DOHH2 (cell line): ENCODE data around the gene CLMN.

Source experiments
- H3F3A ChIP-seq: fragments of 200-600 bp; sonication (generic), shearing (Covaris generic); 2 replicates; pipeline ENCODE4 v1.6.0; 2016; ENCODE audit warnings: antibody characterized with exemption, mild to moderate bottlenecking; ENCODE audit not compliant: control insufficient read depth, insufficient read depth
- H3K27ac ChIP-seq: fragments of 200-600 bp; sonication (generic); 2 replicates; pipeline ENCODE4 v1.5.1; 2014; ENCODE audit warnings: low read depth, mild to moderate bottlenecking, low read length, moderate library complexity
- H3K27me3 ChIP-seq: fragments of 200-600 bp; sonication (generic); 2 replicates; pipeline ENCODE4 v1.6.1; 2014; ENCODE audit warnings: mild to moderate bottlenecking, low read length, mixed read lengths; ENCODE audit not compliant: control insufficient read depth
- H3K36me3 ChIP-seq: fragments of 200-600 bp; sonication (generic); 2 replicates; pipeline ENCODE4 v1.6.1; 2014; ENCODE audit warnings: mild to moderate bottlenecking, low read length, moderate library complexity, mixed read lengths; ENCODE audit not compliant: control insufficient read depth
- H3K4me1 ChIP-seq: fragments of 200-600 bp; sonication (generic); 2 replicates; pipeline ENCODE4 v1.6.1; 2014; ENCODE audit warnings: mild to moderate bottlenecking, low read length, mixed read lengths; ENCODE audit not compliant: control insufficient read depth
- H3K4me2 ChIP-seq: fragments of 200-600 bp; sonication (generic); 2 replicates; pipeline ENCODE4 v1.6.0; 2014; ENCODE audit warnings: mild to moderate bottlenecking, low read length, moderate library complexity
- H3K4me3 ChIP-seq: fragments of 200-600 bp; sonication (generic); 2 replicates; pipeline ENCODE4 v1.5.1; 2014; ENCODE audit warnings: mild to moderate bottlenecking, low read length, mixed read lengths
- H3K79me2 ChIP-seq: fragments of 200-600 bp; sonication (generic); 2 replicates; pipeline ENCODE4 v1.6.1; 2014; ENCODE audit warnings: mild to moderate bottlenecking, low read length, mixed read lengths; ENCODE audit not compliant: control insufficient read depth
- H3K9me2 ChIP-seq: fragments of 200-600 bp; sonication (generic); replicated peaks from 2 replicates; pipeline ENCODE4 v1.6.1; 2014; ENCODE audit warnings: mild to moderate bottlenecking, low read length, mixed read lengths; ENCODE audit not compliant: control insufficient read depth
- H3K9me3 ChIP-seq: fragments of 200-600 bp; sonication (generic); 2 replicates; pipeline ENCODE4 v1.6.1; 2014; ENCODE audit warnings: antibody characterized with exemption, low read length, mixed read lengths; ENCODE audit not compliant: control insufficient read depth, insufficient read depth
- H4K20me1 ChIP-seq: fragments of 200-600 bp; sonication (generic); 2 replicates; pipeline ENCODE4 v1.6.0; 2014; ENCODE audit warnings: low read depth, mild to moderate bottlenecking, antibody characterized with exemption, low read length, moderate library complexity; ENCODE audit not compliant: control insufficient read depth, insufficient read depth
- CTCF ChIP-seq: fragments of 200-600 bp; sonication (generic); IDR thresholded peaks from one replicate; pipeline ENCODE4 v1.5.1; 2014; ENCODE audit warnings: antibody characterized with exemption, mild to moderate bottlenecking, low read depth, low read length; ENCODE audit not compliant: poor library complexity, severe bottlenecking
- EZH2phosphoT487 ChIP-seq: fragments of 200-600 bp; sonication (generic); IDR thresholded peaks from 2 replicates; pipeline ENCODE4 v1.6.1; 2017; ENCODE audit warnings: borderline replicate concordance, mild to moderate bottlenecking, antibody characterized with exemption, low read length, moderate library complexity, mixed read lengths

The CLMN gene

GRCh38 chr14:95294320-95294719 lies 25.4 kb downstream of the CLMN start:
- no peaks in the 10 kb centered on the region for H3K9me3 ChIP-seq
- no peak overlapping the region for H3K4me3 ChIP-seq
- no peaks in the 10 kb centered on the region for H4K20me1 ChIP-seq
- H3K36me3 ChIP-seq: no peaks in the 10 kb centered on the region
- peaks cover 15% of the 10 kb centered on the region for H3K27me3 ChIP-seq
- H3K4me1 ChIP-seq: no peaks in the 10 kb centered on the region
- H3K9me2 ChIP-seq: no peaks in the 10 kb centered on the region
- no peak overlapping the region for H3K4me2 ChIP-seq
- H3F3A ChIP-seq: no peaks in the 10 kb centered on the region
- H3K79me2 ChIP-seq: no peaks in the 10 kb centered on the region
- no peak overlapping the region for H3K27ac ChIP-seq
- TF ChIP-seq EZH2phosphoT487: no peak
- no peak for TF ChIP-seq CTCF

GRCh38 chr14:95293449-95293848 lies 26.3 kb downstream of the CLMN start:
- Histone ChIP-seq H3K4me1 (no peaks in the 10 kb centered on the region), H3K4me3 (no peak overlapping the region), H4K20me1 (no peaks in the 10 kb centered on the region), H3K9me2 (no peaks in the 10 kb centered on the region), H3K36me3 (no peaks in the 10 kb centered on the region), H3K4me2 (no peak overlapping the region), H3K27me3 (peaks cover 15% of the 10 kb centered on the region), H3F3A (no peaks in the 10 kb centered on the region), H3K9me3 (no peaks in the 10 kb centered on the region), H3K79me2 (no peaks in the 10 kb centered on the region), H3K27ac (no peak overlapping the region)
- TF ChIP-seq CTCF: no peak
- no peak for TF ChIP-seq EZH2phosphoT487

- no peaks in the 10 kb centered on the region for H3K9me3 ChIP-seq
- no peaks in the 10 kb centered on the region for H3K36me3 ChIP-seq
- H3K27me3 ChIP-seq: peaks cover 11% of the 10 kb centered on the region
- TF ChIP-seq CTCF: no peak
- no peak for TF ChIP-seq EZH2phosphoT487
- H3K79me2 ChIP-seq: no peaks in the 10 kb centered on the region
- H3K4me3 ChIP-seq: no peak overlapping the region
- H3K4me2 ChIP-seq: no peak overlapping the region
- H3K27ac ChIP-seq: no peak overlapping the region
- H3K9me2 ChIP-seq: no peaks in the 10 kb centered on the region
- H3K4me1 ChIP-seq: no peaks in the 10 kb centered on the region
- H3F3A ChIP-seq: no peaks in the 10 kb centered on the region
- H4K20me1 ChIP-seq: no peaks in the 10 kb centered on the region
Observed at GRCh38 chr14:95292660-95293425, 26.9 kb downstream of the CLMN start.
